Hepatocyte (in vitro differentiated cells): ENCODE measurements around the gene TULP4. TPM values are rescaled to one million over a fixed set of nuclear protein-coding genes. Genes with fewer than 3 reads are reported as not detected.

Experiments used
- DNase-seq: peaks from one replicate; pipeline ENCODE4 v3.0.0-alpha.2; 2016; ENCODE audit warnings: low spot score
- H2AFZ ChIP-seq: fragments of 200-600 bp; sonication (generic); 2 replicates; pipeline ENCODE4 v1.6.0; 2016; ENCODE audit warnings: antibody characterized with exemption, mild to moderate bottlenecking
- H3K27ac ChIP-seq: fragments of 200-600 bp; sonication (generic); 2 replicates; pipeline ENCODE4 v1.5.1; 2016; ENCODE audit warnings: mild to moderate bottlenecking
- H3K27me3 ChIP-seq: fragments of 200-600 bp; sonication (generic); 2 replicates; pipeline ENCODE4 v1.6.1; 2016
- H3K36me3 ChIP-seq: fragments of 200-600 bp; sonication (generic); replicated peaks from 2 replicates; pipeline ENCODE4 v1.5.1; 2016; ENCODE audit warnings: low read depth; ENCODE audit not compliant: insufficient read depth
- H3K4me1 ChIP-seq: fragments of 200-600 bp; sonication (generic); 2 replicates; pipeline ENCODE4 v1.5.1; 2016; ENCODE audit warnings: mild to moderate bottlenecking, moderate library complexity; ENCODE audit not compliant: insufficient read depth
- H3K4me2 ChIP-seq: fragments of 200-600 bp; sonication (generic); 2 replicates; pipeline ENCODE4 v1.6.0; 2016
- H3K4me3 ChIP-seq: fragments of 200-600 bp; sonication (generic); 2 replicates; pipeline ENCODE4 v1.5.1; 2016; ENCODE audit warnings: mild to moderate bottlenecking
- H3K79me2 ChIP-seq: fragments of 200-600 bp; sonication (generic); 2 replicates; pipeline ENCODE4 v1.6.0; 2017; ENCODE audit warnings: mild to moderate bottlenecking
- H3K9me2 ChIP-seq: fragments of 200-600 bp; sonication (generic); replicated peaks from 2 replicates; pipeline ENCODE4 v1.6.0; 2017; ENCODE audit warnings: mild to moderate bottlenecking; ENCODE audit not compliant: insufficient read depth
- H3K9me3 ChIP-seq: fragments of 200-600 bp; sonication (generic); 2 replicates; pipeline ENCODE4 v1.5.1; 2016; ENCODE audit warnings: low read depth, mild to moderate bottlenecking
- H4K20me1 ChIP-seq: fragments of 200-600 bp; sonication (generic); 2 replicates; pipeline ENCODE4 v1.6.0; 2016; ENCODE audit warnings: mild to moderate bottlenecking; ENCODE audit not compliant: insufficient read depth, poor library complexity, severe bottlenecking
- EZH2 ChIP-seq: fragments of 200-600 bp; sonication (generic); IDR thresholded peaks from 2 replicates; pipeline ENCODE4 v1.6.1; 2016; ENCODE audit warnings: antibody characterized with exemption, mild to moderate bottlenecking, borderline replicate concordance
- EZH2phosphoT487 ChIP-seq: fragments of 200-600 bp; sonication (generic); IDR thresholded peaks from one replicate; pipeline ENCODE4 v1.6.1; 2018; ENCODE audit warnings: antibody characterized with exemption, mild to moderate bottlenecking, low read depth, moderate library complexity; ENCODE audit not compliant: unreplicated experiment, severe bottlenecking
- WGBS: methylation state at CpG from one replicate; pipeline ENCODE4 v1.1.6; 2016; ENCODE audit warnings: low lambda C conversion rate; ENCODE audit errors: missing lambda C conversion rate; 5-methylcytosine and 5-hydroxymethylcytosine counted together
- polyA plus RNA-seq: library from polyadenylated mRNA; unstranded; fragments of >200 nt; fragmentation: Nextera tagmentation; extraction: Ambion mirVana; gene quantifications from 2 replicates; pipeline ENCODE4 v1.2.1, GENCODE V29; 2016
- total RNA-seq: library from RNA; depleted of rRNA; stranded (reverse); fragments of >200 nt; gene quantifications from 2 replicates; pipeline ENCODE4 v1.2.3, GENCODE V29; 2014
- TF ChIP-seq, protein P1 (sequence below): fragments of 200-600 bp; sonication (generic); IDR thresholded peaks from 2 replicates; pipeline ENCODE4 v1.5.1; 2016; ENCODE audit warnings: antibody characterized with exemption, mild to moderate bottlenecking; ENCODE audit not compliant: poor library complexity

TULP4 gene
- total and polyA plus RNA-seq, 2 experiments from 2014 or later, result 30.1 to 129 TPM

- 97% methylated on average over 13 of the region's 13 CpGs for WGBS
Measured at GRCh38 chr6:158505194-158505593, 192.9 kb downstream of the TULP4 start.

DNA sequence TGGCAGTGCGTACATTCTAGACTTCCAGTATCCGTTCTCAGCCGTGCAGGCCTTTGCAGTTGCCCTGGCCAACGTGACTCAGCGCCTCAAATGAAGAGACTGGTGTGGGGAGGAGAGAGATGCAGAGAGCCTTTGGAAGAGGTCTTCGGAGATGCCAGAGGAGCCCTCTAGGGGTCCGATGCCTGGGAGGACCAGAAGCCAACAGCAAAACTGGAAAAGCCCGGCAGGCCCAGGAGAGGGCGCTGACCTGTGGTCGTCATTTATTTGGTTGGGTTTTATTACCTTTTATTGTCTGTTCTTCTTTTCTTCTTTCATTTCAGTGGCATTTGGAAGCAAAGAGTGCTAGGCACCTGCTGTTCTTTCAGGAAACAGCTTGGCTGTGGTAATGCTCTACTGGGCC, 194.3 kb downstream of the TULP4 start:
- Histone ChIP-seq H3K36me3 (no peaks in the 10 kb centered on the region), H3K27ac (no peak overlapping the region), H4K20me1 (no peaks in the 10 kb centered on the region), H3K79me2 (no peaks in the 10 kb centered on the region), H3K4me3 (no peak overlapping the region), H3K4me2 (no peak overlapping the region), H3K4me1 (no peaks in the 10 kb centered on the region), H3K27me3 (no peaks in the 10 kb centered on the region), H3K9me3 (no peaks in the 10 kb centered on the region), H3K9me2 (no peaks in the 10 kb centered on the region), H2AFZ (no peak overlapping the region)
- DNase-seq, result no peak
- TF ChIP-seq, protein P1, sequence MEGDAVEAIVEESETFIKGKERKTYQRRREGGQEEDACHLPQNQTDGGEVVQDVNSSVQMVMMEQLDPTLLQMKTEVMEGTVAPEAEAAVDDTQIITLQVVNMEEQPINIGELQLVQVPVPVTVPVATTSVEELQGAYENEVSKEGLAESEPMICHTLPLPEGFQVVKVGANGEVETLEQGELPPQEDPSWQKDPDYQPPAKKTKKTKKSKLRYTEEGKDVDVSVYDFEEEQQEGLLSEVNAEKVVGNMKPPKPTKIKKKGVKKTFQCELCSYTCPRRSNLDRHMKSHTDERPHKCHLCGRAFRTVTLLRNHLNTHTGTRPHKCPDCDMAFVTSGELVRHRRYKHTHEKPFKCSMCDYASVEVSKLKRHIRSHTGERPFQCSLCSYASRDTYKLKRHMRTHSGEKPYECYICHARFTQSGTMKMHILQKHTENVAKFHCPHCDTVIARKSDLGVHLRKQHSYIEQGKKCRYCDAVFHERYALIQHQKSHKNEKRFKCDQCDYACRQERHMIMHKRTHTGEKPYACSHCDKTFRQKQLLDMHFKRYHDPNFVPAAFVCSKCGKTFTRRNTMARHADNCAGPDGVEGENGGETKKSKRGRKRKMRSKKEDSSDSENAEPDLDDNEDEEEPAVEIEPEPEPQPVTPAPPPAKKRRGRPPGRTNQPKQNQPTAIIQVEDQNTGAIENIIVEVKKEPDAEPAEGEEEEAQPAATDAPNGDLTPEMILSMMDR, result peak; percentile 19
- TF ChIP-seq EZH2, result no peak
- WGBS, result 68% methylated on average over 10 of the region's 10 CpGs

More at GRCh38 chr6:158505194-158505593, 192.9 kb downstream of the TULP4 start:
- Histone ChIP-seq H3K27ac (no peak overlapping the region), H3K4me1 (no peaks in the 10 kb centered on the region), H3K36me3 (no peaks in the 10 kb centered on the region), H3K4me3 (no peak overlapping the region), H4K20me1 (no peaks in the 10 kb centered on the region), H3K9me2 (no peaks in the 10 kb centered on the region), H2AFZ (no peak overlapping the region), H3K9me3 (no peaks in the 10 kb centered on the region), H3K27me3 (no peaks in the 10 kb centered on the region), H3K79me2 (no peaks in the 10 kb centered on the region), H3K4me2 (no peak overlapping the region)
- no peak for DNase-seq
- TF ChIP-seq EZH2phosphoT487, result no peak

DNA sequence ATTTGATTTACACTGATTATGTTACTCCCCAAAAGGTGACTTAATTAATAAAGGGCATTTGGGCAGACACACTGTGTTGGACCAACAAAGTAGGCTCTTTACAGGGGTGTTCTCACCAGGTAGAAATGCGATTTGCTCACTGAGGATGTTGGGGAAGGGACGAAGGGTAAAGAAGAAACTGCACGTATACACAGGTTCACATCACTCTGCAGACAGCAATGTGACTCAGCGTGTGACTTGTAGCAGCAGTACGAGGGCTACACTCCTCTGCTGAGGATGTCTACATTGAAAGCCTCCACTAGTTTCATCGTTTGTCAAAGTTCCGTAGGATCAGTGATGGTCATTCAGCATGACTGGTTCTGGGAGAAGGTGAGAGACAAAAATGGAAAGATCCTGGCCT, 194.9 kb downstream of the TULP4 start:
- no peak overlapping the region for H3K27ac ChIP-seq
- H4K20me1 ChIP-seq, result no peaks in the 10 kb centered on the region
- no peaks in the 10 kb centered on the region for H3K9me2 ChIP-seq
- H3K27me3 ChIP-seq, result no peaks in the 10 kb centered on the region
- no peak overlapping the region for H2AFZ ChIP-seq
- no peak overlapping the region for H3K4me2 ChIP-seq
- no peak for DNase-seq
- TF ChIP-seq EZH2 (no peak), EZH2phosphoT487 (no peak)
- TF ChIP-seq, protein P1, result no peak
- H3K4me3 ChIP-seq, result no peak overlapping the region
- H3K4me1 ChIP-seq, result no peaks in the 10 kb centered on the region
- WGBS, result 95% methylated on average over 7 of the region's 7 CpGs
- no peaks in the 10 kb centered on the region for H3K9me3 ChIP-seq
- H3K36me3 ChIP-seq, result no peaks in the 10 kb centered on the region
- no peaks in the 10 kb centered on the region for H3K79me2 ChIP-seq

GRCh38 chr6:158508450-158508849, 196.2 kb downstream of the TULP4 start:
- Histone ChIP-seq H4K20me1 (no peaks in the 10 kb centered on the region), H3K36me3 (no peaks in the 10 kb centered on the region), H3K4me2 (no peak overlapping the region), H3K9me2 (no peaks in the 10 kb centered on the region), H3K9me3 (no peaks in the 10 kb centered on the region), H3K4me1 (no peaks in the 10 kb centered on the region), H2AFZ (no peak overlapping the region), H3K4me3 (no peak overlapping the region), H3K79me2 (no peaks in the 10 kb centered on the region), H3K27me3 (no peaks in the 10 kb centered on the region), H3K27ac (no peak overlapping the region)
- 95% methylated on average over 5 of the region's 5 CpGs for WGBS
- TF ChIP-seq, protein P1, result no peak
- TF ChIP-seq EZH2phosphoT487 (no peak), EZH2 (no peak)
- no peak for DNase-seq
